OCI-LY3 (cell line): ENCODE measurements around the gene SPATC1L.
"Not testable (repeated sequence)": the region's sequence is repeated elsewhere in the genome, so short reads cannot be mapped to it uniquely, and the experiment has no call there.

Experiments used
- H2AFZ ChIP-seq: fragments of 200-600, 300-600 bp; shearing (Covaris generic); 2 replicates; pipeline ENCODE4 v1.6.0; 2014; ENCODE audit warnings: antibody characterized with exemption, low read depth, low read length
- H3K27ac ChIP-seq: fragments of 200-600, 300-600 bp; sonication (generic); 2 replicates; pipeline ENCODE4 v1.5.1; 2014; ENCODE audit warnings: mild to moderate bottlenecking, low read length, moderate library complexity, mixed read lengths
- H3K27me3 ChIP-seq: fragments of 200-600, 300-600 bp; sonication (generic); 2 replicates; pipeline ENCODE4 v1.6.1; 2014; ENCODE audit warnings: low read depth, low read length, mixed read lengths
- H3K36me3 ChIP-seq: fragments of 200-600, 300-600 bp; sonication (generic); replicated peaks from 2 replicates; pipeline ENCODE3; 2014; ENCODE audit warnings: low read depth, low read length, mixed read lengths
- H3K4me1 ChIP-seq: fragments of 300-600, 200-600 bp; sonication (generic); 2 replicates; pipeline ENCODE4 v1.6.1; 2014; ENCODE audit warnings: low read length, mixed read lengths
- H3K4me2 ChIP-seq: fragments of 200-600, 300-600 bp; sonication (generic); 2 replicates; pipeline ENCODE4 v1.6.1; 2014; ENCODE audit warnings: low read length, mixed read lengths
- H3K4me3 ChIP-seq: fragments of 300-600, 200-600 bp; sonication (generic); 2 replicates; pipeline ENCODE4 v1.5.1; 2014; ENCODE audit warnings: antibody characterized with exemption, mild to moderate bottlenecking, low read length, moderate library complexity
- H3K79me2 ChIP-seq: fragments of 300-600, 200-600 bp; shearing (Covaris generic); 2 replicates; pipeline ENCODE4 v1.6.1; 2014; ENCODE audit warnings: mild to moderate bottlenecking, low read length, mixed read lengths
- H3K9ac ChIP-seq: fragments of 300-600, 200-600 bp; shearing (Covaris generic); 2 replicates; pipeline ENCODE4 v1.6.0; 2014; ENCODE audit warnings: mild to moderate bottlenecking, low read length, moderate library complexity
- H3K9me3 ChIP-seq: fragments of 200-600, 300-600 bp; shearing (Covaris generic); 2 replicates; pipeline ENCODE4 v1.6.1; 2014; ENCODE audit warnings: low read length, mixed read lengths; ENCODE audit not compliant: insufficient read depth
- H4K20me1 ChIP-seq: fragments of 200-600, 300-600 bp; sonication (generic); 2 replicates; pipeline ENCODE4 v1.6.1; 2016; ENCODE audit warnings: low read length, mixed read lengths; ENCODE audit not compliant: insufficient read depth
- CTCF ChIP-seq: fragments of 200-600, 300-600 bp; sonication (generic); IDR thresholded peaks from 2 replicates; pipeline ENCODE4 v1.5.1; 2014; ENCODE audit warnings: antibody characterized with exemption, low read length, low read depth
- EZH2phosphoT487 ChIP-seq: fragments of 200-600 bp; shearing (Covaris generic); IDR thresholded peaks from 2 replicates; pipeline ENCODE4 v1.6.1; 2018; ENCODE audit warnings: antibody characterized with exemption, mixed run types, low read depth

SPATC1L gene

GRCh38 chr21:46202592-46203202 is 18.4 kb upstream of the SPATC1L start:
- H4K20me1 ChIP-seq: no peaks in the 10 kb centered on the region
- H3K79me2 ChIP-seq: no peaks in the 10 kb centered on the region; the same call in 1 of the 2 replicates
- TF ChIP-seq EZH2phosphoT487: no peak
- no peak for TF ChIP-seq CTCF
- H3K4me2 ChIP-seq: no peak overlapping the region
- H3K9me3 ChIP-seq: no peaks in the 10 kb centered on the region
- no peak overlapping the region for H3K9ac ChIP-seq
- H3K4me1 ChIP-seq: no peaks in the 10 kb centered on the region
- no peak overlapping the region for H2AFZ ChIP-seq
- no peak overlapping the region for H3K27ac ChIP-seq
- no peaks in the 10 kb centered on the region for H3K27me3 ChIP-seq
- H3K4me3 ChIP-seq: no peak overlapping the region
- H3K36me3 ChIP-seq: peaks cover 41% of the 10 kb centered on the region

GRCh38 chr21:46200877-46201803 is 16.9 kb upstream of the SPATC1L start:
- H3K4me1 ChIP-seq, H3K4me2 ChIP-seq, H3K79me2 ChIP-seq, H3K9ac ChIP-seq, H2AFZ ChIP-seq, H3K27me3 ChIP-seq, H3K4me3 ChIP-seq, H3K27ac ChIP-seq, H3K9me3 ChIP-seq, H4K20me1 ChIP-seq: not testable (repeated sequence)
- H3K36me3 ChIP-seq: peaks cover 44% of the 10 kb centered on the region

GRCh38 chr21:46199436-46200373 is 15.4 kb upstream of the SPATC1L start:
- Histone ChIP-seq H3K4me2 (no peak overlapping the region), H3K9ac (no peak overlapping the region), H2AFZ (no peak overlapping the region), H3K4me3 (no peak overlapping the region), H3K79me2 (no peaks in the 10 kb centered on the region; the same call in 1 of the 2 replicates), H3K27me3 (no peaks in the 10 kb centered on the region), H3K36me3 (peaks cover 45% of the 10 kb centered on the region), H4K20me1 (no peaks in the 10 kb centered on the region), H3K9me3 (no peaks in the 10 kb centered on the region), H3K4me1 (no peaks in the 10 kb centered on the region), H3K27ac (no peak overlapping the region)
- TF ChIP-seq CTCF (no peak), EZH2phosphoT487 (no peak)

GRCh38 chr21:46196733-46197132 is 12.5 kb upstream of the SPATC1L start:
- H3K27me3 ChIP-seq: no peaks in the 10 kb centered on the region
- H3K4me3 ChIP-seq: no peak overlapping the region
- no peak overlapping the region for H2AFZ ChIP-seq
- H4K20me1 ChIP-seq: no peaks in the 10 kb centered on the region
- peaks cover 41% of the 10 kb centered on the region for H3K36me3 ChIP-seq
- no peak overlapping the region for H3K27ac ChIP-seq
- no peak overlapping the region for H3K9ac ChIP-seq
- H3K4me2 ChIP-seq: no peak overlapping the region
- no peaks in the 10 kb centered on the region for H3K4me1 ChIP-seq
- TF ChIP-seq CTCF (no peak), EZH2phosphoT487 (no peak)
- no peaks in the 10 kb centered on the region; the same call in 1 of the 2 replicates for H3K79me2 ChIP-seq
- no peaks in the 10 kb centered on the region for H3K9me3 ChIP-seq
